HEK293 (cell line): Measurements from ENCODE around the gene INF2.

Experiments used
- SALL2 ChIP-seq: fragments of 450-650 bp; formaldehyde crosslinking; IDR thresholded peaks from 2 replicates; pipeline ENCODE4 v1.5.0; 2017; ENCODE audit warnings: missing biosample characterization, mild to moderate bottlenecking, missing genetic modification characterization, borderline replicate concordance
- YY1 ChIP-seq: fragments of 450-650 bp; formaldehyde crosslinking; IDR thresholded peaks from 2 replicates; pipeline ENCODE4 v1.5.1; 2018; ENCODE audit warnings: missing biosample characterization, missing genetic modification characterization
- TF ChIP-seq, protein P1 (sequence below): fragments of 450-650 bp; formaldehyde crosslinking; IDR thresholded peaks from 2 replicates; pipeline ENCODE4 v1.5.1; 2016; ENCODE audit warnings: missing biosample characterization, missing genetic modification characterization
- TF ChIP-seq, protein P2 (sequence below): fragments of 450-650 bp; formaldehyde crosslinking; IDR thresholded peaks from 2 replicates; pipeline ENCODE4 v1.5.1; 2016; ENCODE audit warnings: missing biosample characterization, missing genetic modification characterization

DNA sequence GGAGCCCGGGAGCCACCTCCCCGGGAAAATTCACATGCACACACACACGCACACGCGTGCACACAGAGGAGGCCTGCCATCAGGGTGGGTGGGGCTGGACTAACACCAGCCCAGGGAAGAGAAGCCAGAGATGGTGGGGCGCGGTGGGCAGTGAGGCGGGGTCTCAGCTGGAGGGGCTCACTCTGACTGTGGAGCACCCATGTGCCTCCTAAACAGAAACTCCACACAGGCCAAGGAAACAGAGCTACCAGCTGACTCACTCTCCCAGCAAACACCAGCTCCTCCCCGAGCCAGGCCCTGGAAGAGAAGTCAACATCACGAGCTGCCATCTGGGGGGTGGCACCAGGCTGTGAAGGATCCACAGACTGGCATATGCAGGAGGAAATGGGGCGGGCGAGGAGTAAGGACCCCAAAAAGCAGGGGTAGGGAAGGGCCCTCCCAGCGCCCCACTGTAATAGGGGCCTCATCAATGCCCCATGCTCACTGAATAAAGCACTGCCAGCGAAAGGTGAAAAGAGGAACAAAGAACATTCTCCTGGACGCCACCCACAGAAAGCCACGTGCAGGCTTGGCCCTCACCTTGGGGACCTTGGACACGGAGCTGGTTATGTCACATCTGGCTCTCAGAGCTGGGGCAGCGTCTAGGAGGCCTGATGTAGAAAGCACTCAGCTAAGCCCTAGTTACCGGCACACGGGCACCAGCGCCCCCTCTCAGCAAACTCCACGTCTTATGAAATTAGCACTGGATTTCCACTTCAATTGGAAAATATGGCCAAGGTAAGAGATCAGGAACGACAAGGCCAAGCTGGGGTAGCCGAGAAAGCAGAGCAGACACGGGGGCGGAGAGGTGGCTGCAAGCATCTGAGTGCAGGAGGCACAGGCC, 8.4 kb upstream of the INF2 start:
- TF ChIP-seq, protein P1, sequence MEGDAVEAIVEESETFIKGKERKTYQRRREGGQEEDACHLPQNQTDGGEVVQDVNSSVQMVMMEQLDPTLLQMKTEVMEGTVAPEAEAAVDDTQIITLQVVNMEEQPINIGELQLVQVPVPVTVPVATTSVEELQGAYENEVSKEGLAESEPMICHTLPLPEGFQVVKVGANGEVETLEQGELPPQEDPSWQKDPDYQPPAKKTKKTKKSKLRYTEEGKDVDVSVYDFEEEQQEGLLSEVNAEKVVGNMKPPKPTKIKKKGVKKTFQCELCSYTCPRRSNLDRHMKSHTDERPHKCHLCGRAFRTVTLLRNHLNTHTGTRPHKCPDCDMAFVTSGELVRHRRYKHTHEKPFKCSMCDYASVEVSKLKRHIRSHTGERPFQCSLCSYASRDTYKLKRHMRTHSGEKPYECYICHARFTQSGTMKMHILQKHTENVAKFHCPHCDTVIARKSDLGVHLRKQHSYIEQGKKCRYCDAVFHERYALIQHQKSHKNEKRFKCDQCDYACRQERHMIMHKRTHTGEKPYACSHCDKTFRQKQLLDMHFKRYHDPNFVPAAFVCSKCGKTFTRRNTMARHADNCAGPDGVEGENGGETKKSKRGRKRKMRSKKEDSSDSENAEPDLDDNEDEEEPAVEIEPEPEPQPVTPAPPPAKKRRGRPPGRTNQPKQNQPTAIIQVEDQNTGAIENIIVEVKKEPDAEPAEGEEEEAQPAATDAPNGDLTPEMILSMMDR (tag by site-specific recombination): peak; percentile 56; the same call in 1 of the 2 replicates
- no peak for TF ChIP-seq SALL2 (tag by site-specific recombination)
- TF ChIP-seq, protein P2, sequence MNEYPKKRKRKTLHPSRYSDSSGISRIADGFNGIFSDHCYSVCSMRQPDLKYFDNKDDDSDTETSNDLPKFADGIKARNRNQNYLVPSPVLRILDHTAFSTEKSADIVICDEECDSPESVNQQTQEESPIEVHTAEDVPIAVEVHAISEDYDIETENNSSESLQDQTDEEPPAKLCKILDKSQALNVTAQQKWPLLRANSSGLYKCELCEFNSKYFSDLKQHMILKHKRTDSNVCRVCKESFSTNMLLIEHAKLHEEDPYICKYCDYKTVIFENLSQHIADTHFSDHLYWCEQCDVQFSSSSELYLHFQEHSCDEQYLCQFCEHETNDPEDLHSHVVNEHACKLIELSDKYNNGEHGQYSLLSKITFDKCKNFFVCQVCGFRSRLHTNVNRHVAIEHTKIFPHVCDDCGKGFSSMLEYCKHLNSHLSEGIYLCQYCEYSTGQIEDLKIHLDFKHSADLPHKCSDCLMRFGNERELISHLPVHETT: no peak
- no peak for TF ChIP-seq YY1 (tag by site-specific recombination)
